ENCODE results near the gene C14orf180.

DNA sequence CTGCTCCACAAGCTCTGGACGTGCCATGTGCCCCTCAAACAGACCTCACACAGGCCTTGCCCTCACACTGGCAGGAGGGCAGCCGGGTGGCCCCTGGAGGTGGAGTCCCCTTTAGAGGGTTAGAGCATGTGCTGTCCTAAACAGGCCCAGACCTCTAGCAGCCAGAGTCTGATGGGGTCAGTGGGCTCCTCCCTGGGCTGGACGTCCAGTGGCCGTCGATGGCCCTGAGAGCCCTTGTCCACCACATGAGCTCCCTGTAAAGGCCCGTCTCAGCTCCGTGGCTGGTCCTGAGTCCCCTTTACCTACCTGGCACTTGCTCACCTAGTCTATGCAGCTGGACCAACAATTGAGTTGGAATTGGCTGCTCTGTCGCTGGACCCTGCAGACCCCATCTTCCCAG is 21.2 kb downstream of the C14orf180 start:
- TF ChIP-seq, protein P1, sequence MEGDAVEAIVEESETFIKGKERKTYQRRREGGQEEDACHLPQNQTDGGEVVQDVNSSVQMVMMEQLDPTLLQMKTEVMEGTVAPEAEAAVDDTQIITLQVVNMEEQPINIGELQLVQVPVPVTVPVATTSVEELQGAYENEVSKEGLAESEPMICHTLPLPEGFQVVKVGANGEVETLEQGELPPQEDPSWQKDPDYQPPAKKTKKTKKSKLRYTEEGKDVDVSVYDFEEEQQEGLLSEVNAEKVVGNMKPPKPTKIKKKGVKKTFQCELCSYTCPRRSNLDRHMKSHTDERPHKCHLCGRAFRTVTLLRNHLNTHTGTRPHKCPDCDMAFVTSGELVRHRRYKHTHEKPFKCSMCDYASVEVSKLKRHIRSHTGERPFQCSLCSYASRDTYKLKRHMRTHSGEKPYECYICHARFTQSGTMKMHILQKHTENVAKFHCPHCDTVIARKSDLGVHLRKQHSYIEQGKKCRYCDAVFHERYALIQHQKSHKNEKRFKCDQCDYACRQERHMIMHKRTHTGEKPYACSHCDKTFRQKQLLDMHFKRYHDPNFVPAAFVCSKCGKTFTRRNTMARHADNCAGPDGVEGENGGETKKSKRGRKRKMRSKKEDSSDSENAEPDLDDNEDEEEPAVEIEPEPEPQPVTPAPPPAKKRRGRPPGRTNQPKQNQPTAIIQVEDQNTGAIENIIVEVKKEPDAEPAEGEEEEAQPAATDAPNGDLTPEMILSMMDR (optimal IDR thresholded peaks at IDR 0.05 in 1 of 3, IDR thresholded peaks at IDR 0.05 in 1 of 3, conservative IDR thresholded peaks at IDR 0.05 in 1 of 3; ENCODE audit: extremely low read depth in 1 of 3, insufficient read depth in 2 of 3, low read length in 3 of 3) = no peak
- TF ChIP-seq EZH2 (IDR thresholded peaks at IDR 0.05; ENCODE audit: low read length) = no peak
